Measurements from ENCODE around the gene CALN1.

CALN1 gene

DNA sequence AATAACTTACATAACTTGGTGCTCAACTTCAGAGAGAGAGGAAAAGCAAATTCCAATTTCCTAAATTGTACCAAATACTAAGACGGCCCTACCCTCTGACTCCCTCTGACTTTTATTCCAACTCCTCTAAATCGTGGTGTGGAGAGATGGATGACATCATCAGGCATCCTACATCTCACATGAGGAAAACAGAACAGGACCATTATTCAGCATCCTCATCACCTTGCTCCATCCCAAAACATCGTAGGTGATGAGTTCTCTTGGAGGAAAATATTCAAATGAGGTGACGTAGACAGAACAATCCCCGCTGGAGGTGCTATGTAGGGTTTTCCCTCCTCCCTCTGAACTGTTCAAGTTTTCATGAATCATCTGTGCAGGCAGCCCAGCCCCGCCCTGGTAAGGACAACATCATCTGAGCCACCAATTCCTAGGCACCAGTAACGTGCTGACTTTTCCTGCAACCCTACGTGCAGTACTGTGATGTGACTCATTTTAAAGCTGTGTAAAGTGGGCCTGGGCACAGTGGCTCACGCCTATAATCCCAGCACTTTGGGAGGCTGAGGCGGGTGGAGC, 167.2 kb downstream of the CALN1 start:
- TF ChIP-seq, protein P1, sequence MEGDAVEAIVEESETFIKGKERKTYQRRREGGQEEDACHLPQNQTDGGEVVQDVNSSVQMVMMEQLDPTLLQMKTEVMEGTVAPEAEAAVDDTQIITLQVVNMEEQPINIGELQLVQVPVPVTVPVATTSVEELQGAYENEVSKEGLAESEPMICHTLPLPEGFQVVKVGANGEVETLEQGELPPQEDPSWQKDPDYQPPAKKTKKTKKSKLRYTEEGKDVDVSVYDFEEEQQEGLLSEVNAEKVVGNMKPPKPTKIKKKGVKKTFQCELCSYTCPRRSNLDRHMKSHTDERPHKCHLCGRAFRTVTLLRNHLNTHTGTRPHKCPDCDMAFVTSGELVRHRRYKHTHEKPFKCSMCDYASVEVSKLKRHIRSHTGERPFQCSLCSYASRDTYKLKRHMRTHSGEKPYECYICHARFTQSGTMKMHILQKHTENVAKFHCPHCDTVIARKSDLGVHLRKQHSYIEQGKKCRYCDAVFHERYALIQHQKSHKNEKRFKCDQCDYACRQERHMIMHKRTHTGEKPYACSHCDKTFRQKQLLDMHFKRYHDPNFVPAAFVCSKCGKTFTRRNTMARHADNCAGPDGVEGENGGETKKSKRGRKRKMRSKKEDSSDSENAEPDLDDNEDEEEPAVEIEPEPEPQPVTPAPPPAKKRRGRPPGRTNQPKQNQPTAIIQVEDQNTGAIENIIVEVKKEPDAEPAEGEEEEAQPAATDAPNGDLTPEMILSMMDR (IDR thresholded peaks at IDR 0.05; ENCODE audit: control insufficient read depth, extremely low read depth, insufficient read depth), result no peak
- H3K4me3 ChIP-seq (ENCODE audit: low read depth, low read length), result no peak overlapping the region
- DNase-seq (ENCODE audit: low read depth), result no peak

DNA sequence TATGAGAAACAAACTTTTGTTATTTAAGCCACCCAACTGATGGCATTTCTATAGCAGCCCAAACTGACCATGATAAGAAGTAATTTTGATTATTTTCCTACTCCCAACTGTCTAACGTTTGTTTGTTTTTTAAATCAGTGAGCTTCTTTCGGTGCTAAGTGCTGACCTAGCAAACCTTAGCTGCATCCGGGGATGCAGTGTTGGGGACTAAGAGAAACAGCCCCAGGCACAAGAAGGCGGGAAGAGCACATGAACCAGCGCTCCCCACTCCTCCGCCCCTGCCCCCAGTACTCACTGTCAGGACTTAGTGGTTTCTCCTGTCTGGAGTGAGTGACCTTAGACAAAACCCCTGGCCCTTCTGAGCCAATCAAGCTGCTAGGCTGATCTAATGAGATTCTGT, 168.8 kb downstream of the CALN1 start:
- H3K4me3 ChIP-seq (ENCODE audit: low read depth, low read length), result no peak overlapping the region
- TF ChIP-seq, protein P1 (IDR thresholded peaks at IDR 0.05; ENCODE audit: control insufficient read depth, extremely low read depth, insufficient read depth), result no peak
- no peak for DNase-seq (ENCODE audit: low read depth)

DNA sequence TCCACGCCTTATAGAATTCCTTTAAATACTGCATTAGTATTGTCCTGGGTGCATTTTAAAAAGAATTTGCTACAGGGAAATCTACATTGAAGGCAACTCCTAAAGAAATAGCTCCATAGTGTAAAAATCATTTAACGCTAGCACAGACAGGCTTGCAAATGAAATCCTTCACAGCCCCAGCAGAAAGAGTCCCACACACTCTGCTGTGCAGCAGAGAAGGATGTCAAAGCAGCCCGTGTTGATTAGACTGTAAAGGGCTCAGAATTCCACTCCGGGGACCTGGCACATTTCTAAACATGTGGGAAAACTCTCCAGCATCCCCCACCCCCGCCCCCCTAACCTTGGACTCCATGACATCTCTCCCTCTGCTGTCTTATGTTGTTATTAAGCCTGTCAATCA, 176.8 kb downstream of the CALN1 start:
- H3K4me3 ChIP-seq (ENCODE audit: low read depth, low read length), result no peak overlapping the region
- no peak for DNase-seq (ENCODE audit: low read depth)
- TF ChIP-seq, protein P1 (IDR thresholded peaks at IDR 0.05; ENCODE audit: control insufficient read depth, extremely low read depth, insufficient read depth), result no peak

DNA sequence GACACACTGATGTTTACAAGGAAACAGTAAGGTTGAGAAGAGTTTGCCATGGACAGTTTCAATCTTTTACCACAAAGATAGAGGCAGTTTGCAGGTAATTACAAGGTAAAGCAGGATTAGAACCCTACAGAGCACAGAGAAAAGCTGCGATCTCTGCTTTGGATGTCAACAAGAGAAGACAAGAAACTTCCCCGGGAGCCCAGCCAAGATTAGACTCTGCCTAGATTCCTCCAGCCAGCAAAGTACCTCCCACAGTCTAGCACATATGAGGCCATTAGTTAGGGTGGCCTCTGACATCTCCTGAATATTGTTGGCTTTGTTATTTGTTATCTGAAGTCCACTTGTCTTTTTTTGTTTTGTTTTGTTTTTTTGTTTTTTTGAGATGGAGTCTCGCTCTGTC, 178.1 kb downstream of the CALN1 start:
- H3K4me3 ChIP-seq (ENCODE audit: low read depth, low read length), result no peak overlapping the region
- TF ChIP-seq, protein P1 (IDR thresholded peaks at IDR 0.05; ENCODE audit: control insufficient read depth, extremely low read depth, insufficient read depth), result no peak
- no peak for DNase-seq (ENCODE audit: low read depth)

DNA sequence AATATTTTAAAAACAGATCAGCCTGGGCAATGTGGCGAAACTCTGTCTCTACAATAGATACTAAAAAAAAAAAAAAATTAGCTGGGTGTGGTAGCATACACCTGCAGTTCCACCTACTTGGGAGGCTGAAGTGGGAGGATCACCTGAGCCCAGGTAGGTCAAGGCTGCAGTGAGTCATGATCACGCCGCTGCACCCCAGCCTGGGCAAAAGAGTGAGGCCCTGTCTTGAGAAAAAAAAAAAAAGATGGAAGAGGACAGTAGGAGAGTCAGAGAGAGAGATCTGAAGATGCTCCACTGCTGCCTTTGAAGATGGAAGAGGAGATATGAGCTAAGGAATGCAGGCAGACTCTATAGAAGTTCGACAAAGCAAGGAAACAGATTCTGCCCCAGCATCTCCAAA, 181.9 kb downstream of the CALN1 start:
- H3K4me3 ChIP-seq (ENCODE audit: low read depth, low read length), result no peak overlapping the region
- TF ChIP-seq, protein P1 (IDR thresholded peaks at IDR 0.05; ENCODE audit: control insufficient read depth, extremely low read depth, insufficient read depth), result no peak
- no peak for DNase-seq (ENCODE audit: low read depth)

DNA sequence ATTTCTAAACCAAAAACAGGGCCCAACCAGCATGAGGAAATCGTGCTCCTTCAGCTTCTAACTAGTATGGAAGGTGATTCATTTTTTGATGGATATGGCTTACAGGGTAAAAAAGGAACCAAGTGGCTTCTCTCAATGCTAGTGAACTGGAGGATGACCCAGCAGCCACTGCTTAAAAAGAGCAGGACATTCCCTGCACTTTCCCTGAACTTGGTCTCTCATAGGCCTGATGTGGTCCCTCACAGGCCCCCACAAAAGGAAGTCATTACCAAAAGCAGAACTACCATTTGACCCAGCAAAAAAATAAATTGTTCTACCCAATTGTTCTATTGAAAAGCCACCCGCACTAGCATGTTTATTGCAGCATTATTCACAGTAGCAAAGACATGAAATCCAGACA, 188.8 kb downstream of the CALN1 start:
- no peak for DNase-seq (ENCODE audit: low read depth)
- no peak overlapping the region for H3K4me3 ChIP-seq (ENCODE audit: low read depth, low read length)
- TF ChIP-seq, protein P1 (IDR thresholded peaks at IDR 0.05; ENCODE audit: control insufficient read depth, extremely low read depth, insufficient read depth), result no peak

DNA sequence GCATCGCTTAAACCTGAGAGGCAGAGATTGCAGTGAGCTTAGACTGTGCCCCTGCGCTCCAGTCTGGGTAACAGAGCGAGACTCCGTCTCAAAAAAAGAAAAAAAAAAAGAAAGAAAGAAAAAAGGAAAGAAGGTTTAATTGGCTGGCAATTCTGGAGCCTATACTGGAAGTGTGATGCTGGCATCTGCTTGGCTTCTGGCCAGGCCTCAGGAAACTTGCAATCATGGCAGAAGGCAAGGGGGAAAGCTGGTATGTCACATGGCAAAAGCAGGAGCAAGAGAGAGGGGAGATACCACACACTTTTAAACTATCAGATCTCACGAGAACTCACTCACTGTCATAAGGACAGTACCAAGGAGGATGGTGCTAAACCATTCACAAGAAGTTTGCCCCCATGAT, 190.0 kb downstream of the CALN1 start:
- no peak for DNase-seq (ENCODE audit: low read depth)
- TF ChIP-seq, protein P1 (IDR thresholded peaks at IDR 0.05; ENCODE audit: control insufficient read depth, extremely low read depth, insufficient read depth), result no peak

More for the DNA sequence above, 190.0 kb downstream of the CALN1 start:
- H3K4me3 ChIP-seq (ENCODE audit: low read depth, low read length), result no peak overlapping the region
